GM18517 (cell line): Measurements from ENCODE around the gene TFF1.

Experiments used
- ATAC-seq: cut with Tn5 transposase; IDR thresholded peaks from one replicate; pipeline ENCODE4 v1.9.1; 2021; ENCODE audit warnings: mild to moderate bottlenecking, moderate library complexity; ENCODE audit not compliant: unreplicated experiment

The TFF1 gene

GRCh38 chr21:42346866-42347600 lies 19.3 kb downstream of the TFF1 start:
- ATAC-seq: no peak

GRCh38 chr21:42346441-42346840 lies 19.9 kb downstream of the TFF1 start:
- no peak for ATAC-seq

GRCh38 chr21:42344631-42345030 lies 21.7 kb downstream of the TFF1 start:
- ATAC-seq: no peak

GRCh38 chr21:42343963-42344510 lies 22.3 kb downstream of the TFF1 start:
- ATAC-seq: no peak

- ATAC-seq: no peak
These were observed 22.8 kb downstream of the TFF1 start for GRCh38 chr21:42343556-42343955.

- no peak for ATAC-seq
These were observed 23.2 kb downstream of the TFF1 start for GRCh38 chr21:42343101-42343500.

- no peak for ATAC-seq
These were observed 24.4 kb downstream of the TFF1 start for GRCh38 chr21:42341776-42342542.

- no peak for ATAC-seq
These were observed 25.9 kb downstream of the TFF1 start for GRCh38 chr21:42340187-42341050.

- ATAC-seq: no peak
These were observed 27.3 kb downstream of the TFF1 start for GRCh38 chr21:42338729-42339715.

GRCh38 chr21:42337830-42338728 lies 28.3 kb downstream of the TFF1 start:
- no peak for ATAC-seq

- ATAC-seq: no peak
These were observed 29.1 kb downstream of the TFF1 start for GRCh38 chr21:42337276-42337675.

GRCh38 chr21:42336054-42336453 lies 30.3 kb downstream of the TFF1 start:
- no peak for ATAC-seq

- ATAC-seq: no peak
These were observed 33.6 kb downstream of the TFF1 start for GRCh38 chr21:42332557-42333317.

GRCh38 chr21:42331660-42332059 lies 34.7 kb downstream of the TFF1 start:
- ATAC-seq: no peak

- ATAC-seq: no peak
These were observed 35.7 kb downstream of the TFF1 start for GRCh38 chr21:42330380-42331371.

- no peak for ATAC-seq
These were observed 41.4 kb downstream of the TFF1 start for GRCh38 chr21:42324896-42325295.

- ATAC-seq: no peak
These were observed 44.5 kb downstream of the TFF1 start for GRCh38 chr21:42321845-42322244.
